HEK293T (cell line): ENCODE measurements around the gene ALG5.

Experiments
- BHLHE40 ChIP-seq: fragments of 450-650 bp; IDR thresholded peaks from 2 replicates; pipeline ENCODE4 v1.6.1; 2016; ENCODE audit warnings: mild to moderate bottlenecking, moderate library complexity, borderline replicate concordance
- ELF4 ChIP-seq: fragments of 450-650 bp; IDR thresholded peaks from 2 replicates; pipeline ENCODE4 v1.6.1; 2017; ENCODE audit warnings: antibody characterized with exemption
- FOXA1 ChIP-seq: fragments of 450-650 bp; IDR thresholded peaks from 2 replicates; pipeline ENCODE4 v1.6.1; 2016; ENCODE audit warnings: mild to moderate bottlenecking
- FOXK2 ChIP-seq: fragments of 450-650 bp; IDR thresholded peaks from 2 replicates; pipeline ENCODE4 v1.6.1; 2016; ENCODE audit warnings: mild to moderate bottlenecking
- HDGF ChIP-seq: fragments of 450-650 bp; IDR thresholded peaks from 2 replicates; pipeline ENCODE4 v1.6.1; 2017; ENCODE audit warnings: antibody characterized with exemption, borderline replicate concordance
- SP1 ChIP-seq: fragments of 450-650 bp; IDR thresholded peaks from 2 replicates; pipeline ENCODE4 v1.6.1; 2017
- SUZ12 ChIP-seq: fragments of 450-650 bp; IDR thresholded peaks from 2 replicates; pipeline ENCODE4 v1.6.1; 2016; ENCODE audit warnings: mild to moderate bottlenecking
- TARDBP ChIP-seq: fragments of 450-650 bp; IDR thresholded peaks from 2 replicates; pipeline ENCODE4 v1.6.1; 2016

GRCh38 chr13:36910545-36910944 is 88.6 kb downstream of the ALG5 start:
- TF ChIP-seq HDGF (no peak), TARDBP (no peak), SP1 (no peak), ELF4 (no peak), FOXA1 (no peak), SUZ12 (no peak), FOXK2 (no peak), BHLHE40 (no peak)
